RWPE1 (cell line): ENCODE data around the gene GRB10.

Source experiments
- CTCF ChIA-PET: fragments of 350-600 bp; sonication (Branson Sonifier 250); formaldehyde crosslinking; extraction: SDS; loops from one replicate; lab custom pipeline; 2021; lab: Yijun Ruan, JAX
- POLR2A ChIA-PET: fragments of 400-600 bp; formaldehyde crosslinking; extraction: SDS; loops from one replicate; lab custom pipeline; 2020; ENCODE audit warnings: antibody characterized with exemption; ENCODE audit not compliant: low non-redundant PET; lab: Yijun Ruan, JAX
- DNase-seq: peaks from one replicate; pipeline ENCODE4 v3.0.0; 2012; ENCODE audit warnings: low spot score
- H3K27ac ChIP-seq: fragments of 450-650 bp; 2 replicates; pipeline ENCODE4 v1.5.1; 2017
- CTCF ChIP-seq: fragments of 450-650 bp; conservative IDR thresholded peaks from 2 replicates; pipeline ENCODE4 v1.5.1; 2017; ENCODE audit warnings: low read depth, mild to moderate bottlenecking

GRB10 gene

DNA sequence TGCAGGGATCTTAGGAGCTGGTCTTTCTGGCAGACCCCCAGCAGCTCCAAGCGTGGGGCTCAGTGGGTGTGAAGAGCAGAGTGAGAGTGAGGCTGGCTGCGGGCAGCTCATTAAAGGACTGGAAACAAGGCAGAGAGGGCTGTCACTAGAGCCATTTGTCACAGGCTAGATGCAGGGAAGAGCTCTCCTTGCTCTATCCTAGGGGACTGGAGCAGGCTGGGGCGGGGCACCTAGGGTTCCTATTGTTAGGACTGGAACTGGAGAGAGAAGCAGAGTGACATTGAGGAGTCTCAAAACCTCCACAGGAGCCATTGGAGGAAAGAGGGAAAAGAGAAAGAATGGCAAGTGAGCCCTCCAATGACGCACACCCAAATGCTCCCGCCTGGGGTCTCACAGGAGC is 216.7 kb downstream of the GRB10 start:
- POLR2A ChIA-PET = no interaction called here
- no peak for DNase-seq
- H3K27ac ChIP-seq = no peak overlapping the region
- CTCF ChIA-PET = no interaction called here
- TF ChIP-seq CTCF = no peak

- no peak for DNase-seq
- ChIA-PET POLR2A (no interaction called here), CTCF (no interaction called here)
- TF ChIP-seq CTCF = no peak
- no peak overlapping the region for H3K27ac ChIP-seq
Measured at GRCh38 chr7:50565559-50565916, 217.2 kb downstream of the GRB10 start.

DNA sequence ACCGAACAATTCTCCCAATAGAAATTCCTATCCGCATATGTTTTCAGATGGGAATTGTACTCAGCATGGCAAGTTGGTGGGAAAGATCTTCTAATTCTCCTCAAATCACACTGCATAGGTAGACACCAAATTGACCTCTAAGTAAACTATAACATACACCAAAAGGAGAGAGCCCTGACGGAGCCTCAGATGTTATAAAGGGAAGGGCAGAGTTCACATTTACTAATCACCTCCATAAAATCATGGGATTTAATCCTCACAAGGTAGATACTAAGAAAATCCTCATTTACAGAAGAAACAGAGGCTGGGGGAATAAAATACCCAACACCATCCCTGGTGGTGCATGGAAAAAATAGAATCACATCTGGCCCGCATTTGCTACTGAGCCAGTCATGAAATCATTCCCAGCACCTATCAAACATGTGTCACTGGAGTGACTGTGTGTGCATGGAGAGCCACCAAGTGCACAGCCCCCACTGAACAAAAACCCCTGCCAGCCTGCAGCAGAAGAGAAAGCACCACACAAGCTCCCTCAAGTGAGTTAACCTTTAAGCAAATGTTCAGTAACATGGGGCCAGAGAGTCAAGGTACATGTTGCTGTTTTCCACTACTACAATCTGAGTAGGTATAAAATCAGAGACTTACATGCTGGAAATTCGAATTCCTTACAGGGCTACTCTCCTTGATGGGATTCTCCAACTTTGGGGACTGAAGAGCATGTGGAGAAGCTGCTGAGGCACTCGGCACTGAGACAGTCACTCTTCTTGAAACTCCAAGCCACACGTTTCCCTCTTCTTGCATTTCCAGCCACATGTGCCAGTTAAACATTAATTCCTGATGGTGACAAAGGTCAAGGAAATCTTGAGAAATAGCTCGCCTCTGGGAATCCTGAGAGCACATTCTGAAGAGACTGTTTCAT is 217.8 kb downstream of the GRB10 start, which contains the start of gene DDC:
Gene DDC (minus strand): TSS at position 766 of the 919 bp plus-strand sequence. CDS start 21,320 bp downstream, outside the sequence.
- ChIA-PET CTCF (no interaction called here), POLR2A (no interaction called here)
- no peak within 1 kb of the TSS for H3K27ac ChIP-seq
- no peak for DNase-seq
- TF ChIP-seq CTCF = no peak

GRCh38 chr7:50564171-50564570 is 218.5 kb downstream of the GRB10 start:
- no peak overlapping the region for H3K27ac ChIP-seq
- TF ChIP-seq CTCF = no peak
- ChIA-PET POLR2A (no interaction called here), CTCF (no interaction called here)
- no peak for DNase-seq

DNA sequence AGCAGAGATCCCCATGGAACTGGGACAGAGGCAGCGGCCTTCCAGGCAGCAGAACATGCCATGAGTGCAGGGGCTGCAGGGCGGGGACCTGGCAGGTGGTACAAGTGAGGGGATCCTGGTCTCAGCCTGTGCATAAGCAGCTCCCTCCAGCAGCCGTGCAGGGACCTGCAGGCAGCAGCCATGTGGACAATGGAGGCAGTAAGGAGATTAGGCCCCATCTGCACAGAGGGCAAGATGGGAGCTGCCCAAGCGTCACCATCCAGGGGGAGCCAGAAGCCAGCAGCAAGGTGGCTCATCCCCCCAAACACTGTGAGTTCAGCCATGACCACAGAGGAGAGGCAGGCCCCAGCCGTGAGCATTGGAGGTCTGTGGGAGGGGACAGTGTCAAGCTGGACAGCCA is 220.6 kb downstream of the GRB10 start:
- CTCF ChIA-PET = interaction anchor here (1.0 to 1.1 kb wide), 2 partner anchors 94 to 117 kb away, joined by 3 read pairs; no protein-coding TSS in a partner anchor
- no peak overlapping the region for H3K27ac ChIP-seq
- no peak for DNase-seq
- POLR2A ChIA-PET = no interaction called here
- TF ChIP-seq CTCF = no peak

- CTCF ChIA-PET = interaction anchor here (1.0 kb wide), 1 partner anchor 119 kb away, joined by 3 read pairs; no protein-coding TSS in a partner anchor
- no peak for TF ChIP-seq CTCF
- POLR2A ChIA-PET = no interaction called here
- no peak overlapping the region for H3K27ac ChIP-seq
- no peak for DNase-seq
Measured at GRCh38 chr7:50560865-50561351, 221.8 kb downstream of the GRB10 start.
